ENCODE results near the gene RBMS1.

GRCh38 chr2:160345071-160345764, 148.4 kb downstream of the RBMS1 start:
- no peak for TF ChIP-seq CTCF (IDR thresholded peaks at IDR 0.05; ENCODE audit: low read depth, low read length, poor library complexity, severe bottlenecking)
- TF ChIP-seq EZH2phosphoT487 (IDR thresholded peaks at IDR 0.05; ENCODE audit: borderline replicate concordance, low read length): no peak

All from DOHH2 (cell line).